Femur (tissue), 1 donor: ENCODE results near the gene CAMK2D.

Source experiments
- DNase-seq: peaks from one replicate; pipeline ENCODE4 v3.0.0-alpha.2; 2017

Gene CAMK2D

GRCh38 chr4:113678641-113679040, 82.9 kb downstream of the CAMK2D start:
- DNase-seq, result no peak

GRCh38 chr4:113677325-113677724, 84.2 kb downstream of the CAMK2D start:
- no peak for DNase-seq

GRCh38 chr4:113675731-113676697, 85.5 kb downstream of the CAMK2D start:
- DNase-seq, result no peak

- no peak for DNase-seq
Observed at GRCh38 chr4:113674733-113675132, 86.8 kb downstream of the CAMK2D start.

GRCh38 chr4:113674251-113674650, 87.3 kb downstream of the CAMK2D start:
- no peak for DNase-seq

DNA sequence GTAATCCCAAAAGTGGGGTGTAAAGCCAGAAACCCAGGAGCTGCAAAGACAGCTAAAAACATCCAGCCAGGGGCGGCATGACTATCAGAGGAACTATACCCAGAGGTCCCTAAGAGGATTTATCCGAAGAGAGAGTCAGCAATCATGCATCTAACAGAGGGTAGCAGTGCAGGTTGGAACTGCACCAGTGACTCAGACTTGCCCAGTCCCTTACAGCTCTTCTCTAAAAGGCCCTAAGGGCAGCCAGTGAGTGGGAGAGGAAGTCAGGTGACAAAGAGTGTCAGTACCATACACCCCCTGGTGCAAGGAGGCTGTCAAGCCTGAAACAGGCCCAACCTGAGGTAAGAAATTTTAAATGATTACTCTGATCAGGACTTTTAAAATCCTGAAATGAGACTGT, 88.1 kb downstream of the CAMK2D start:
- no peak for DNase-seq

DNA sequence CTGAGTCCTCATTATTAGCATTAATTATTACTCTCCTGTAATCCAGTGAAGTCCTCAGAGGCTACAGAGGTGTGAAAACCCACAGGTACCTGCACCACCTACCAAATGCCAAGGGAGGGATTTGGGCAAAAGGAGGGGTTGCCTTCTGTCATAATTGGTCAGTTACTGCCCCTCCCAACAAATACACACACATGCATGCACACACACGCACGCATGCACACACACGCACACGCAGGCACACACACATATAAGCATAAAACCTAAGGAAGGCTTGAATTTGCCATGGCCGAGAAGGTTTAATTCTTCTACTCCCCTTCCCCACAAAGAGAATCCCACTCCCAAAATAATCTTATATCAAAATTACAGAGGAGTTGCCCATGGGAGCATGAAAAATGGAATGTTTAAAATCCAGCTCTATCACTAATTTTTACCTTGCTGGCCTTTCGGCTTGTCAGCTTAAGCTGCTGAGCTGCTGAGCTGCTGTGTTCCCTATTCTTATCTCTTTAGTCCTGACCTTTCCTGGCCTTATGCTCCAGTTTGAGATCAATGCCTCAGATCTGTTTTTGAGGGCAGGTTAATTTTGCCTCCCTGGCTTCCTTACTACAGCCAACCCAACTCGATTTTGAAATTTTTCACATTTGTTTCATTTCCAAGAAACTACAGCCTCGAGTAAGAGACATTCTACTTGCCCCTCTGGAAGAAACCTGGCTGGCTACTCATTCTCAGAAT, 95.0 kb downstream of the CAMK2D start:
- DNase-seq, result no peak

DNA sequence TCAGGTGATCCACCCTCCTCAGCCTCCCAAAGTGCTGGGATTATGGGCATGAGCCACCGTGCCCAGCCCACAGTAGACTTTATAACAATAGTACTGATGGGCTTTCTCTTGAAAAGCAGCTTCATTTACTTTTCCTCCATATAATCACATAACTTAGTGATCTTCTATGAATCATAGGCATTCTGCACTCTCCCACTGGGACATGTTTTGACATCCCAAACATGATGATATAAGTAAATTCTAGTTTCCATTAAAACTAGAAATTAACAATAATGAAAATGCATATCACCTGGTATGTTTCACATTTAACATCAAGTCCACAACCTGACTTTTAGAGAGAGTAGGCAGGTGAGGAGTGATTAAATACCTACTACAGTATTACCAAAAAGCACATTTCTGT, 96.5 kb downstream of the CAMK2D start:
- no peak for DNase-seq

DNA sequence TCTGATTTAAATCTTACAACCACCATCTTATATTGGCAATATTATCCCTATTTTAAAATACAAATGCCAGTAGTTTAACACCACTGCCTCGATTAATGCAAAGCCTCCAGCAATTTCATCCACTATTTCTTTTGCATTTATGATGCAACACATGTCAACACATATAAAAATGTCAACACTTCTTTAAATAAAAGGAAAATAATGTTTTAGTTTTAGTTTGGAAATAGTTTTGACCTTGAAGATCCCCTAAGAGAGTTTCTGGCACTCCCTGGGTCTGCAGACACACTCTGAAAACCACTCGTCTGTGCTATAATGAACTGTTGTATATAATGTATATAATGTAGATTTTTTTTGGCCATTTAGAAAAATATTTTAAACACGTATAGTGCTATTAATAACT, 99.0 kb downstream of the CAMK2D start:
- DNase-seq, result no peak

GRCh38 chr4:113659127-113659526, 102.4 kb downstream of the CAMK2D start:
- DNase-seq, result no peak

DNA sequence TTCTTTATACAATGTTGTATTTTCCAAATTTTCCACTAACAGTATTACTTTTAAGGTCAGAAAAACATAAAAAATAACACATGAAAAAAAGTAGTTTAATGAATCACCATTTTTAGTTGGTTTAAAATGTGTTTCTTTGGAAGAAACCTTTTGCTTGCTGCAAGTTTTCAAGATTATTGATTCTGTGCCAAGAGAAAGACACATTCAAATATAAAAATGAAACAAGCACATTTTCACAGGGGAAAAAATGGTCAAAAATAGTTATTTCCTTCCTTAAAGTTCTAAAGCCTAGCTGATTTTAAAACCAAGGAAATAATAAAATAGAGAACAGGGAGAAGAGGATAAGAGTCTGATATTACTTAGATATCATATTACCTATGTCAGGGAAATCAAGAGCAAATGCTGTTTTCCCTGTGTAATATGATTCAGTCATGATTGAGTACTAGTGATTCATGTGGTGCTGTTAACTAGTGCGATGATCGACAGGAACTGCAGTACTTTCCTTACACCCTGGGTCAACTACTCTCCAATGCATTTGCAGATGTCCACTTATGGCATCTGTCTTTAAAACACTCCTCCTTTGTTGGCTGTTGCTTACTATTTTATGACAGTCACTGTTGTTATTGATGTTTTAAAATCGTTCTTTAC, 103.8 kb downstream of the CAMK2D start:
- DNase-seq, result no peak

DNA sequence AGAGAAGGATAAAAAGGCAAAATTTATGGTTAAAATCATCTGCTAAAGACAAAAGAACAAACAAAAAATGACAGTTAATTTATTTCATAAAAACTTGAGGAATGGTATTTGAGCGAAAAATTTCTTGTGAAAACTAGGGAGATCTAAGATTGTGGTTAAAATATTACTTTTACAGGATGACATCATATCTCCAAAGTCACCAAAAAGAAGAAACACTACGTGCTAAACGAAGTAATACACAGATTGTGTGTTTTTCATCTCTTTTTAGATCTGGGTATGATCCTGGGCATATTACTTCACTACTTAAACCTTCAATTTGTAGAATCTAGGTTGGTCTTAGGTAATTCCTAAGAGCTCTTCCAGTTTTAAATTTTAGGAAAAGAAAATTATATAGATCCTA, 107.7 kb downstream of the CAMK2D start:
- DNase-seq, result no peak

GRCh38 chr4:113646442-113646822, 115.1 kb downstream of the CAMK2D start:
- DNase-seq, result no peak

DNA sequence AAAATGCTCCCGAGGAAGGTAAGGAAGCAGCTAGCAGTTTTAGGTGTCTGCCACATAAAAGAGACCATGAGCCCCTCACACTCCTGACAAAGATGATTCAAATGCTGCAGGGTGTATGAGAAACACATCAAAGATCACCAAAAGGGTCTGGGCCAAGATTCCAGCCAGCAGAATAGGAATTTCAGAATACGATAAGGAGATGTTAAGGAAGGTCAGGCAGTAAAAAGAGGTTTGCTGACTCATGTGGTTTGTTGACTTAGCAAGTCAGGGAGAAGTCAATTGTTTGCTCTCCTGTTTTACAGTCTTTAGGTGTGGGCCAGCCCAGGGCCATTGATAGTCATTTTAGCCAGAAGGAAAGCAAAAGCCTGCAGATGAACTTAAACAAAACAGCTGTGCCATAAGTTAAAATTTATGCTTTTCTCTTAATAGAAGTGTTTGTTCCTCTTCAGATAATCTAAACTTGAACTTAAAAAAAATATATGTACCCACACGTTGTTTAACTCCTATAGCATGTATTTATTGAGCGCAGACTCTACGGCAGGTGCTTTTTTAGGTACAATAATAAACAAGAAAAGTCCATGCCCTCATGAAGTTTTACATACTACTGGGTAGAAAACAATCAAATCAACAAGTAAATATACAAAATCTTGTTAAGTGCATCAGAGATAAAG, 115.6 kb downstream of the CAMK2D start:
- no peak for DNase-seq

DNA sequence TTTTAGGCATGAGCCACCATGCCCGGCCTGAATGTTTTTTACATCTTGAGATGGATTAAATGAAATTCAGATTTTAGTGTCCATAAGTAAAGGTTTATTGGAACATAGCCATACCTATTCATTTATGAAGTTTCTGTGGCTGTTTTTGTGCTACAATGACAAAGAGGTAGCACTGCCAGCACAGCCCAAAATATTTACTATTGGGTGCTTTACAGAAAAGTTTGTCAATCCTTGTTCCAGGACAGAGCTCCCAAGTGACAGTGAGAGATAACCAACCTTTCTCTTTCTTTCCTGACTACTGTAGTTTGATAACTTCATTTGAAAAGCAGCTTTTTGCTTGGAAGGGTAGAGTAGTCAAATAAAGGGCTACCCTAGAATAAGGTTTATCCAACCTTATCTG, 116.2 kb downstream of the CAMK2D start:
- no peak for DNase-seq

- DNase-seq, result no peak
Observed at GRCh38 chr4:113644398-113644797, 117.1 kb downstream of the CAMK2D start.

DNA sequence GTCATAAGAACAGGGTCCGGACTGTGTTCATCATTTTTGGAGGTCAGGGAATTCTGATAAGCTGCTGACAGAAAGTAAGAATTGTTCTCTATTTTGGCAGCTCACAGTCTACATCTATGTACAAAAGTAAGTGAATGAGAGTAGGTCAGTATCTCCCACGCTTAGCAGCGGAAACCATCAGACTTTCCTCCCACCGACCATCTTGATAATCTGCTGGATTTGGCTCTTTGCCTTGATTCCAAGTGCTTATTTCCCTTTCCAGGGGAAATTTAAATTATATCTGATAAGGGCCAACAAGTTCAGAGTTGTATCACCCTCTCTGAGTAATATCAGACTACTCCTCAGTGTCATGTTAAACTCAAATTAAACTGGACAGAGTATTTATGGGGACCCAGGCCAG, 118.0 kb downstream of the CAMK2D start:
- DNase-seq, result no peak

DNA sequence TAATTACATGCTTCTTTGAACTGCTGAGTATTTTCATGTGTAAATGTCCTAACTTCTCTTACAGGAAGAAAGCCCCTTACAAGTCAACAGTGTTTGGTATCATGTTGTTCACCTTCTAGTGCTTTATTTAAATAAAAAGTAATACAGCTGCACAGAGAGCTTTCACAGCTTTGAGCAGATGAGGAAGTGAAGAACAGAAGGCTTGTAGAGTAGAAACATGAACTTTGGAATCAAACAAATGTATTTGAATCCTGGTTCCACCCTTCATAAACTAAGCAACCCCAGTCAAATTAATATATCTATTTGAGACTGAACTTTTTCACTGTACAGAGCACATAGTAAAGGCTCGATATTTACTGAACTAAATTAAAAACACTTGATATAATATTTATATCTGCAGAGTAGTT, 120.5 kb downstream of the CAMK2D start:
- no peak for DNase-seq

DNA sequence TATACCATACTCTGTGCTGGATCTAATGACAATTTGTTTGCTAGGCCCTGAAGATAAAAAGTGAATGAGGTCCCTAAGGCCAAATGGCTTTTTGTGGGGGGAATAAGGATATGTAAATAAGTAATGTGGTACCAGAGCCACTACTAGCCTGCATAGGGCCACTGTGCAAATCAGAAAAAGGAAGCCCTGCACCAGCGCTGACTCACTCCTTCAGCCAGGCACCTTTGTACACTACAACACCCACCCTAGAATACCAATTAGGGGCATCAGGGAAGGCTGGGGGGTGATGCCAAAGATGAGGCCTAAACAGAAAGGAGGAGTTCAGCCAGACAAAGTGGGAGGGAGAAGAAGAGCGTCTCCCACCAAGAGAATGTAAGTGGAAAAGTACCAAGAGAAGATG, 122.2 kb downstream of the CAMK2D start:
- DNase-seq, result no peak

DNA sequence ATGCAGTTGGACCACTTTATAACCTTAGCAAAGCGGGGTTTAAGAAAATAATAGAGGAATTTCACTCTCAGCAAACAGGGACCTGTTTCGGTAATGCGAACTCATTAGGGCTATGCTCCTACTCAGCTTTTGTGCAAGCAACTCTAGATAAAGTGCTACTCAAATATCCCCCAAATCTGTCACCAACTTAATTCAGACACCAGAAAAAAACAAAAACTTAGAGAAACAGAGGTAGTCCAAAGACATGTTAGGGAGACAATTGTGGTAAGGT, 123.0 kb downstream of the CAMK2D start:
- no peak for DNase-seq

DNA sequence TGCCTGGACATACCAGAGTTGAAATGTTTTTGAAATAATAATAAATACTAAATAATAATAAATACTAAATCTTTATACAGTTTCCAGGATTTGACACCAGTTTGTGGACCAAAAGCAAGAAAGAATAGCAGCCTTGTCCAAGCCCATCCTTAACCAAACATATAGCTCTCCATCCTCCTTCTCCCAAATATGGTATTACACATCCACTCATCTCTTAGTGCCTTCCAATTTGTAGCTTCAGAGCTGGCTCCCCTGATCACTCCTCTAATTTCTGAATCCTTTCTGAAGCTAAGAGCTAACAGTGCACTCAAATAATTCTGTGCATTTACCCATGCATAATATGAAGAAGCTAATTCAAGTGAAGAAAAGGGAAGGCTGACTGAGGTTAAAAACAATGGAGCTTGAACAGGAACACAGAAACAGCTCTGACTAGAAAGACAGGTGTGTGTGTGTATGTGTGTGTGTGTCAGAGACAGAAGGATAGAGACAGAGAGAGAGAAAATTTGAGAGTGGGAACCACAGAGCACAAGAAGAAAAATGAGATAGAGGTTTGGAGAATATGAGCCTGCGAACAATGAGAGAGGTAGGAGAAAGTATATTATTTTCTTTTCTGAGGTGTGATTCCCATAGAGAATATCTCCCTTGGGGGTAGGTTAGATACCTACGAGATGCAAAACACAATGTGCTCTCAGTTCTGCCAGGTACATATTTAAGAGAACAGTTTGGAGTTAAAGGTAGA, 123.5 kb downstream of the CAMK2D start:
- no peak for DNase-seq

DNA sequence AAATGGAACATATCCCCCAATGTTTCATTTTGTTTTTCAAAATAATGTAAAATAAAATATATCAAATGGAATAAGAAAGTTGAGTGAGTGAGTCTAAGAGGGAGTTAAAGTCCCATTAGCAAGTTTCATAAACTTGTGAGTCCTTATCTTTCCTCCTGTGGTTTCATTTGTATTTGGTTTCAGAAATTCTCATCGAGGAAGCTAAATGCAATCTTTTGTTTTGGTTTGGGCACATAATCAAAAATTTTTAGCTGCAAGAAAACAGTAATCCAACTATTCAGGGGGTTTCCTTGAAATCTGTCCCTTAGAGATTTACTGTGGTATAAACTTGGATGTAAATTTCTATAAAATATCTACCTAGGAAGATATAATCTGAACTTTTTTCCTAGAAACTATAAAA, 124.2 kb downstream of the CAMK2D start:
- DNase-seq, result no peak

- DNase-seq, result no peak
Observed at GRCh38 chr4:113636877-113637276, 124.7 kb downstream of the CAMK2D start.
